Epithelial cell of prostate (primary cell): ENCODE measurements around the gene LRRC49.

ENCODE experiments used
- DNase-seq: peaks from one replicate; pipeline ENCODE4 v3.0.0-alpha.2; 2011; ENCODE audit warnings: low read depth, low spot score
- H3K27ac ChIP-seq: fragments of 450-650 bp; 2 replicates; pipeline ENCODE4 v1.5.1; 2017; ENCODE audit warnings: mild to moderate bottlenecking

LRRC49 gene

GRCh38 chr15:71080166-71080565 is 187.5 kb downstream of the LRRC49 start:
- peak; percentile 91 for DNase-seq
- peak overlapping the region; percentile 92 for H3K27ac ChIP-seq

- peak overlapping the region; percentile 92 for H3K27ac ChIP-seq
- DNase-seq: peak; percentile 96
These were observed 188.1 kb downstream of the LRRC49 start for GRCh38 chr15:71080705-71081104.

DNA sequence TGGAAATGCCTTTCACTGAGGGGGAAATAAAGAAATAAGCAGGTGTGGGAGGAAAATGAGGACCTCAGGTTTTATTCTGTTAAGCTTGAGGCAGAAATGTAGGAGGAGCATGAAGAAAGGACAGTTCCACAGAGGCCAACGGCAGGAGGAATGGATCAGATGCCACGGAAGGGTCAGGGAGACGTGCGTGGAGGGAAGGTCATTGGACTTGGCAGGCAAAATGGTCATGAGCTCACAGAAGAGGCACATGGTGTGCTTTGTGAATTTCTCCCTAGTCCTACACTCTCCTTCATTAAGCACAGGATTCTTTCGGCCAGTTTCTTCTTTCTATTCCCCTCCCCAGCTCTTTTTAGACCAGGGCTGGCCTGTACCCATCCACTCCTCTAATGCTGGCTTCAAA is 190.2 kb downstream of the LRRC49 start:
- no peak for DNase-seq

GRCh38 chr15:71083349-71083748 is 190.7 kb downstream of the LRRC49 start:
- no peak for DNase-seq
- no peak overlapping the region for H3K27ac ChIP-seq

More for the DNA sequence above, 190.2 kb downstream of the LRRC49 start:
- no peak overlapping the region for H3K27ac ChIP-seq

DNA sequence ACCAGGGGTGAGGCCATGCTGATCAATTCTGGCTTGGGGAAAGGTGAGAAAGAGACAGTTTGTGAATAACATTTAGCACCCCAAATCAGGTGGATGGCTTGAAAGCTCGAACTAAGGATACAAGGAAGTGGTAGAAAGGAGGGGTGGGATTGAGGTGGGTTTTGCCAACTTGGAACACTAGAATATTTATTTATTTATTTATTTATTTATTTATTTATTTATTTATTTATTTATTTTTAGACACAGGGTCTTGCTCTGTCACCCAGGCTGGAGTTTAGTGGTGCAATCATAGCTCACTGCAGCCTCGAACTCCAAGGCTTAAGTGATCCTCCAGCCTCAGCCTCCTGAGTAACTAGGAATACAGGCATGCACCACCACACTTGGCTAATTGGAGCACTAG is 191.6 kb downstream of the LRRC49 start:
- DNase-seq: no peak
- no peak overlapping the region for H3K27ac ChIP-seq

DNA sequence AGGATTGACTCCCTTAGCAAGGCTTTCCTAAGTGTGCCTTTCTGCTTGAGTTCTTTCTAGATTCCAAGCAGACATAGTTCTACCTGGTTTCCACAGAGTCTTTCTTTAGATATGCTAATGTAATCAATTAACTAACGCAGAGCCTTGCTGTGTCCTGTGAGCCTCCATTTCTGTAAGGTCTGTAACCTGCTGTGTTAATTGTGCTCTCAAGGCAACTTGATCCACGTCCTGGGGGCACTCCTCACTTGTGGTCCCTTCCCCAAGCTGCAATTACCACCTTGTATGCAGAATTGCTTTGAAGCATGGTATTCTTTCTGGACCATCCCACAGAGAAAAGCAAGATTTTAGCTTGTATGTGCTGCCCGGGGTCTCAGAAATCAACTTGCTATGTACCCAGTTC is 193.2 kb downstream of the LRRC49 start:
- no peak for DNase-seq
- no peak overlapping the region for H3K27ac ChIP-seq

- H3K27ac ChIP-seq: no peak overlapping the region
- DNase-seq: no peak
These were observed 195.5 kb downstream of the LRRC49 start for GRCh38 chr15:71088155-71088554.

DNA sequence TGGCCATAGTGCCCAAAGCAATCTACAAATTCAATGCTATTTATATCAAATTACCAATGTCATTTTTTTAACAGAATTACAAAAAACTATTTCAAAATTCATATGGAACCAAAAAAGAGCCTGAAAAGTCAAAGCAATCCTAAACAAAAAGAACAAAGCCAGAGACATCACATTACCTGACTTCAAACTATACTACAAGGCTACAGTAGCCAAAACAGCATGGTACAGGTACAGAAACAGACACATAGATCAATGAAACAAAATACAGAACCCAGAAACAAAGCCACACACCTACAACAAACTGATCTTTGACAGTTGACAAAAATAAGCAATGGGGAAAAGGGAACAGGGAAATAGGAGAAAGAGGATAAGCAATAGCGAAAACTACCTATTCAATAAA is 196.1 kb downstream of the LRRC49 start:
- H3K27ac ChIP-seq: no peak overlapping the region
- DNase-seq: no peak

DNA sequence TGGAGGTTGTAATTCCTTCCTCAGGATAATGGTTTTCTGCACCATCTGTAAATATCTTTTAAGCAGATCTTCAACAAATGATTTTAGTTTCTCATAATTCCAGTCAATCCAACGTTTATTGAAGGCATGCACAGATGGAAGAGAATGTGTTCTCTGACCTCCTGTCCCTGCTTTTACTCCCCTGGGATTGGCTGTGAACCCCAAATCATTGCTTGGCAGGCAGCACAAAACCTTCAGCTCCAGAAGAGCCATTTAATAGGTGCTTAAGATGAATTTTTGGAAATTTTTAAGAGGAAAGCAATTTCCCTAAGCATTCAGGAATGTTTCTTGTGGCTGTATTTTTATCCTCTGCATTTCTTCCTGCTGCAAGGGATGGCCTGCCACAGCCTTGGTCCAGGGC is 197.2 kb downstream of the LRRC49 start:
- DNase-seq: no peak
- no peak overlapping the region for H3K27ac ChIP-seq

DNA sequence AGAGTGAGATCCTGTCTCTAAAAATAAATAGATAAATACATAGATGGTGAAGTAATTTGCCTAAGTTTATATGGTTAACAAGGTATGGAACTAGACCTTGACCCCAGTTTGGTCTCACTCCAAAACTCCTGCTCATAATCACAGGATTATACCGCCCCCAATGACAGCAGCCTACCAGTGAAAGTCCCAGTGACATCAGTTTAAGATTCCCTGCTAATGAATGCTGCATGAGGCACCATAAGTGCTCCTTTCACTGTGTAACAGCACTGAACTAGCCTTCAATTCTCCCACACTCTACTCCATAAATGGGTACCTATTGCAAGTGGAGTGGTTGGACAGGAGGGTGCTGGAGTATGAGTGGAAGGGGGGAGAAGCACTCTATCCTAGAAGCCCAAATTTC is 199.0 kb downstream of the LRRC49 start:
- no peak overlapping the region for H3K27ac ChIP-seq
- no peak for DNase-seq

- H3K27ac ChIP-seq: peak overlapping the region; percentile 90
- no peak for DNase-seq
These were observed 199.5 kb downstream of the LRRC49 start for GRCh38 chr15:71092056-71092600.

DNA sequence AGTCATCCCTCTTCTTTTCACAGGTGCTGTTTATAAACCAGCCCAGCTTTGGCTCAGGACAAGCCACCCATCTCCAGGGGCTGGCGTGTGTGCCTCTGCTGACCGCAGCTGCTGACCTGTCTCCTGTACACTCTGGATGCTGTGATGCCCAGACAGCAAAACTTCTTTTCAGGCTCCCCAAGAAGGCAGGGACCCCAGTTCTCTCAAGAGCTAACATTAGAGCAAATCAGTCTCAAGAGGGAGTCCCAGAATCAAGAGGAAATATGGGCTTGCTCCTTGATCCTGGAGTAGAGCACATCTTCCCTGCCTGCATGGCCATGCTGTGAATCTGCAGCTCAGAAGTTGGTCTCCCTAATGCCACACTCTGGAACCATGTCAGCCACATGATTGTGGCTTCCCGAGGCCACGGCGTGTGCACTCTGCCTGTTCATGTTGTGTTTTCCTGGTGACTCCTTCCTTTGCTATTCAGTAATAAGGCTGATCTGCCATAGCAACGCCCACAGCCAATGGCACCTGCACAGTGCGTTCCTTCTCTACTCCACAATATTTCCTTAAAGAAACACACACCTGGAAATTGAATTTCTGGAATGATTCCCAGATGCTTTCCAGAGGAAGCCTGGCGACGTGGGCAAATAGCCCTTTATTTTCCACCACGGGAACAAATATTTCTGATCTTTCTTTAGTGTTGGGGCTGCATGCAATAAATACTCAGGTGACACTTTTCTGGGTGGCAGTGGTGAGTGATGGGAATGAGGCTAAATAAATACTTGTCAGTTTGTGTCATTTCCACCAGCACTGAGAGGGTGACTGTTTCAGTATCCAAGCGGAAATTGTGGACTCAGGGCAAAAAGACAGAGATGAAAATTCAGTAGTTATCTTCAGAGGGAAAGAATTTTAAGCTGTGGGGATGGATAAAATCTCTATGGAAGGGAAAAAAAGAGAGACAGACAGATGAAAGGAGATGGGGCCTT is 200.7 kb downstream of the LRRC49 start:
- peak overlapping the region; percentile 90 for H3K27ac ChIP-seq
- no peak for DNase-seq

- no peak for DNase-seq
- H3K27ac ChIP-seq: peak overlapping the region; percentile 90
These were observed 201.5 kb downstream of the LRRC49 start for GRCh38 chr15:71094137-71094536.

GRCh38 chr15:71096676-71097075 is 204.1 kb downstream of the LRRC49 start:
- H3K27ac ChIP-seq: peak overlapping the region; percentile 93
- DNase-seq: no peak

GRCh38 chr15:71097890-71098289 is 205.3 kb downstream of the LRRC49 start:
- no peak for DNase-seq
- H3K27ac ChIP-seq: peak overlapping the region; percentile 93

- no peak for DNase-seq
- H3K27ac ChIP-seq: peak overlapping the region; percentile 93
These were observed 206.3 kb downstream of the LRRC49 start for GRCh38 chr15:71098920-71099319.
